HG03159 (cell line): ENCODE data around the gene ACSL5.
A peak's percentile ranks its signal among the peaks of the same experiment; 100 is the strongest.
"Not testable (repeated sequence)": the region's sequence is repeated elsewhere in the genome, so short reads cannot be mapped to it uniquely, and the experiment has no call there.

Experiments
- ATAC-seq: cut with Tn5 transposase; IDR thresholded peaks from one replicate; pipeline ENCODE4 v1.9.1; 2021; ENCODE audit warnings: mild to moderate bottlenecking, moderate library complexity; ENCODE audit not compliant: unreplicated experiment

Gene ACSL5

GRCh38 chr10:112372182-112372810 is 1.6 kb upstream of the ACSL5 start:
- not testable (repeated sequence) for ATAC-seq

- peak; percentile 31 for ATAC-seq
Measured at GRCh38 chr10:112374724-112375541, 1.0 kb downstream of the ACSL5 start.

- peak; percentile 86 for ATAC-seq
Measured at GRCh38 chr10:112375721-112376395, 1.9 kb downstream of the ACSL5 start.

- ATAC-seq, result peak; percentile 33
Measured at GRCh38 chr10:112376396-112376790, 2.5 kb downstream of the ACSL5 start.

- ATAC-seq, result not testable (repeated sequence)
Measured at GRCh38 chr10:112377116-112377515, 3.2 kb downstream of the ACSL5 start.

- no peak for ATAC-seq
Measured at GRCh38 chr10:112379635-112380296, 5.8 kb downstream of the ACSL5 start.

GRCh38 chr10:112382515-112383235 is 8.8 kb downstream of the ACSL5 start:
- ATAC-seq, result no peak

GRCh38 chr10:112383325-112383724 is 9.4 kb downstream of the ACSL5 start:
- ATAC-seq, result no peak

GRCh38 chr10:112384141-112384540 is 10.2 kb downstream of the ACSL5 start:
- no peak for ATAC-seq

GRCh38 chr10:112385201-112385600 is 11.3 kb downstream of the ACSL5 start:
- no peak for ATAC-seq

GRCh38 chr10:112388056-112388455 is 14.1 kb downstream of the ACSL5 start:
- ATAC-seq, result not testable (repeated sequence)

- no peak for ATAC-seq
Measured at GRCh38 chr10:112388548-112388947, 14.6 kb downstream of the ACSL5 start.

- ATAC-seq, result peak; percentile 69
Measured at GRCh38 chr10:112389271-112389822, 15.4 kb downstream of the ACSL5 start.

- ATAC-seq, result no peak
Measured at GRCh38 chr10:112390125-112390703, 16.3 kb downstream of the ACSL5 start.

GRCh38 chr10:112393341-112393740 is 19.4 kb downstream of the ACSL5 start:
- ATAC-seq, result no peak

GRCh38 chr10:112393827-112394226 is 19.9 kb downstream of the ACSL5 start:
- no peak for ATAC-seq

GRCh38 chr10:112394475-112394875 is 20.6 kb downstream of the ACSL5 start:
- ATAC-seq, result no peak

- ATAC-seq, result no peak
Measured at GRCh38 chr10:112395809-112396530, 22.1 kb downstream of the ACSL5 start.

GRCh38 chr10:112397592-112397991 is 23.7 kb downstream of the ACSL5 start:
- no peak for ATAC-seq
